GM12892 (cell line): ENCODE data around the gene TYSND1.

ENCODE experiments used
- POLR2A ChIP-seq: IDR thresholded peaks from 2 replicates; pipeline ENCODE4 v1.6.1; 2011; ENCODE audit warnings: low read depth, low read length, control low read depth
- TAF1 ChIP-seq: IDR thresholded peaks from 2 replicates; pipeline ENCODE4 v1.6.1; 2011; ENCODE audit warnings: low read depth, mild to moderate bottlenecking, control low read depth, low read length, borderline replicate concordance

DNA sequence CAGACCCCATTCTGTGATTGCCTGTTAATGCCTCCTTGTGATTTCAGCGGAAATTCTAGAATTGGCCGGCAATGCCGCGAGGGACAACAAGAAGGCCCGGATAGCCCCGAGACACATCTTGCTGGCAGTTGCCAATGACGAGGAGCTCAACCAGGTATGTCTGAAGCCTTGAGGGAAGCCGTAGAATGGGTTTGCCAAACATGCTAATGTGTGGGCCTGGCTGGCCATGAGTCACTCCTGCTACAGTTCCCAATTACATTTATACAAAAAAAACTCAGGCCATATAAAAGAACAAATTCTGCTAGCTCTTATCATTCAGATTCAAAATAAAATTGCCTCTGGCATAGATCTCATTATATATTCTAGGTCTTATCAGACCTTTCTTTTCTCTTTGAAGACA is 56.5 kb downstream of the TYSND1 start:
- TF ChIP-seq POLR2A, result no peak
- TF ChIP-seq TAF1, result no peak
